ENCODE results near the gene SLC17A8. TPM values are rescaled to one million over a fixed set of nuclear protein-coding genes. Genes with fewer than 3 reads are reported as not detected.

The SLC17A8 gene
- total and polyA plus RNA-seq, 2 donors (not counting 3 experiments of a cell fraction or from before 2014, with no cell fraction given): not detected

- Histone ChIP-seq H3K9ac (replicated peaks; ENCODE audit: extremely low read depth, insufficient read depth, low read length) (no peak overlapping the region), H3K4me3 (replicated peaks in 1 of 3; ENCODE audit: insufficient read depth in 1 of 3, low read depth in 1 of 3, low read length in 3 of 3) (no peak overlapping the region), H3K27ac (ENCODE audit: insufficient read depth, low read depth, low read length) (no peak overlapping the region), H3K9me1 (replicated peaks; ENCODE audit: control insufficient read depth, extremely low read depth, insufficient read depth, low read length) (no peaks in the 10 kb centered on the region), H3K4me1 (ENCODE audit: control insufficient read depth, extremely low read depth, insufficient read depth, low read length) (no peaks in the 10 kb centered on the region), H4K20me1 (replicated peaks; ENCODE audit: control insufficient read depth, extremely low read depth, insufficient read depth, low read length) (no peaks in the 10 kb centered on the region), H3K9me3 (replicated peaks; ENCODE audit: control insufficient read depth, insufficient read depth, low read length) (no peaks in the 10 kb centered on the region), H3K79me2 (ENCODE audit: control insufficient read depth, insufficient read depth, low read length) (no peaks in the 10 kb centered on the region), H2AFZ (ENCODE audit: low read depth, low read length) (no peak overlapping the region), H3K4me2 (ENCODE audit: insufficient read depth, low read length) (no peak overlapping the region), H3K27me3 (ENCODE audit: control insufficient read depth in 2 of 2, insufficient read depth in 2 of 2, low read length in 2 of 2) (no peaks in the 10 kb centered on the region), H3K36me3 (ENCODE audit: control insufficient read depth in 2 of 2, extremely low read depth in 1 of 2, insufficient read depth in 2 of 2, low read length in 2 of 2) (no peaks in the 10 kb centered on the region)
- dilution Hi-C loops (cut with MboI; ENCODE audit: extremely low pct_ligation_motif_present, low sequenced_read_pairs): no loop called here
- TF ChIP-seq JUN (IDR thresholded peaks at IDR 0.05; ENCODE audit: borderline replicate concordance, insufficient read depth, insufficient read length, low read depth) (no peak), GATA2 (IDR thresholded peaks at IDR 0.05; ENCODE audit: insufficient read depth, insufficient read length, low read depth, low read length) (no peak), MAX (IDR thresholded peaks at IDR 0.05; ENCODE audit: insufficient read depth, insufficient read length) (no peak), MYC (IDR thresholded peaks at IDR 0.05; ENCODE audit: low read depth, low read length) (no peak), FOS (IDR thresholded peaks at IDR 0.05; ENCODE audit: borderline replicate concordance, insufficient read depth, low read length) (no peak), POLR2AphosphoS5 (IDR thresholded peaks at IDR 0.05; ENCODE audit: insufficient read depth, low read depth, low read length) (no peak), EZH2 (IDR thresholded peaks at IDR 0.05; ENCODE audit: borderline replicate concordance, low read depth, low read length, severe bottlenecking) (no peak), POLR2A (IDR thresholded peaks at IDR 0.05; ENCODE audit: low read depth, low read length) (no peak), CTCF (IDR thresholded peaks at IDR 0.05; ENCODE audit: extremely low read depth in 1 of 2, insufficient read depth in 1 of 2, low read depth in 1 of 2, low read length in 2 of 2) (no peak)
- POLR2A ChIA-PET: no interaction called here
- intact Hi-C loops (cut with micrococcal nuclease): no loop called here
- BruUV-seq (replicated peaks): no TSS peak
- DNase-seq (ENCODE audit: low read depth, low spot score): no peak
- CTCF ChIA-PET: interaction anchor here (1.2 kb wide), 1 partner anchor 94 kb away, joined by 3 read pairs; no protein-coding TSS in a partner anchor
- no peak for FAIRE-seq
These were observed 77.3 kb downstream of the SLC17A8 start for GRCh38 chr12:100434177-100434576.

Data from endothelial cell of umbilical vein (primary cell).